ENCODE measurements around the gene CPE.
A peak's percentile ranks its signal among the peaks of the same experiment; 100 is the strongest.
"Not testable (repeated sequence)": the region's sequence is repeated elsewhere in the genome, so short reads cannot be mapped to it uniquely, and the experiment has no call there.

CPE gene

GRCh38 chr4:165472943-165473676, 94.3 kb downstream of the CPE start:
- DNase-seq: no peak

GRCh38 chr4:165474784-165475705, 96.2 kb downstream of the CPE start:
- DNase-seq: no peak

- no peak for DNase-seq
Measured at GRCh38 chr4:165475706-165476070, 96.9 kb downstream of the CPE start.

- no peak for DNase-seq
Measured at GRCh38 chr4:165476214-165477098, 97.6 kb downstream of the CPE start.

GRCh38 chr4:165477799-165478198, 99.0 kb downstream of the CPE start:
- DNase-seq: no peak

- DNase-seq: no peak
Measured at GRCh38 chr4:165478260-165478659, 99.5 kb downstream of the CPE start.

GRCh38 chr4:165481053-165481835, 102.4 kb downstream of the CPE start:
- DNase-seq: no peak

GRCh38 chr4:165489786-165490185, 111.0 kb downstream of the CPE start:
- peak; percentile 7 for DNase-seq

- DNase-seq: not testable (repeated sequence)
Measured at GRCh38 chr4:165492583-165492982, 113.8 kb downstream of the CPE start.

GRCh38 chr4:165493359-165493758, 114.6 kb downstream of the CPE start:
- no peak for DNase-seq

GRCh38 chr4:165502916-165503907, 124.4 kb downstream of the CPE start:
- DNase-seq: no peak

- DNase-seq: no peak
Measured at GRCh38 chr4:165504184-165504583, 125.4 kb downstream of the CPE start.

GRCh38 chr4:165505958-165506837, 127.4 kb downstream of the CPE start:
- DNase-seq: no peak

GRCh38 chr4:165506849-165507248, 128.0 kb downstream of the CPE start:
- DNase-seq: no peak

GRCh38 chr4:165507381-165507780, 128.6 kb downstream of the CPE start:
- no peak for DNase-seq

- DNase-seq: no peak
Measured at GRCh38 chr4:165508372-165509120, 129.7 kb downstream of the CPE start.

- DNase-seq: peak; percentile 28
Measured at GRCh38 chr4:165512424-165512823, 133.6 kb downstream of the CPE start.

- DNase-seq: no peak
Measured at GRCh38 chr4:165514739-165515138, 135.9 kb downstream of the CPE start.

- DNase-seq: no peak
Measured at GRCh38 chr4:165515201-165515600, 136.4 kb downstream of the CPE start.
